ENCODE measurements around the gene MXD4.

GRCh38 chr4:2262145-2262943 is 435 bp upstream of the MXD4 start:
- TF ChIP-seq POLR2A (IDR thresholded peaks at IDR 0.05) (peak; percentile 90 to 99), CTCF (IDR thresholded peaks at IDR 0.05) (no peak)

All from heart left ventricle (tissue), 13 donors.